GM19193 (cell line): ENCODE data around the gene CTNNA2.

Experiments used
- POLR2A ChIP-seq: IDR thresholded peaks from 4 replicates; pipeline ENCODE4 v1.6.1; 2011; ENCODE audit not compliant: insufficient read depth, insufficient read length; ENCODE audit errors: extremely low read depth

Gene CTNNA2

DNA sequence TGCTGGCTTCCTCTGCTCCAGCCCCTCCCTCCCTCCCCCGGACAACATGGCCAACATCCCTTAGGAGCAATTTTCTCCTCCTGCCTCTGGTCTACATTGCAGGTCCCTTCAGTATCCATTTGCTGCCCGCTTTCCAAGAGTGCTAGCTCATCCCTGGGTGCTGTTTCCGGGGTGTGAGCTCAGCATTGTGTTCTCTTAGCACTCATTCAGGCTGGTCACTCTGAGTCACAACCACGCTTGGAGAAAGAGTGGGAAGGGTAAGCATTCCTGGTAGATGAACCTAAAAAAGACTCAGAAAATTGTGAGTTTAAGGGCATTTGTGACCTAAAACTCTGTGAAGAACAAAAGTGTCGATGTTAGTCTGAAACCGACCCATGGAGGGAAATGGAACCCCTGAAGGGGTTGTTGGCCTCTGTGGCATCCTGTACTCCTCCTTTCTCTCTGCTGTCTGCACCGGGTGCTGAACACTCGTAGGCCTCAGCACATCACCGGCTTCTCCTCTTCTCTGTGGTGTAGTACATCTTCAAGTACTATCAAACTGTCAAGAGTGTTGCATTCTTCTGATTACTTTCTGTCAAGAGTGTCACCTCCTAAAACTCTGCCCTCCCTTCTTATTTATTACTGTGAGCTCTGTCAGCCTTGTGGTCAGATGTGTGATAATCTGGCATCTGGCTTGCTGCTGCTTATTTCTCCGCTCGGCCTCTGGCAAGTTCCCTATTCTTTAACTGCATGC is 73.0 kb downstream of the CTNNA2 start:
- no peak for TF ChIP-seq POLR2A

GRCh38 chr2:79591281-79591680 is 78.4 kb downstream of the CTNNA2 start:
- no peak for TF ChIP-seq POLR2A

- no peak for TF ChIP-seq POLR2A
Measured at GRCh38 chr2:79593237-79593867, 80.5 kb downstream of the CTNNA2 start.

DNA sequence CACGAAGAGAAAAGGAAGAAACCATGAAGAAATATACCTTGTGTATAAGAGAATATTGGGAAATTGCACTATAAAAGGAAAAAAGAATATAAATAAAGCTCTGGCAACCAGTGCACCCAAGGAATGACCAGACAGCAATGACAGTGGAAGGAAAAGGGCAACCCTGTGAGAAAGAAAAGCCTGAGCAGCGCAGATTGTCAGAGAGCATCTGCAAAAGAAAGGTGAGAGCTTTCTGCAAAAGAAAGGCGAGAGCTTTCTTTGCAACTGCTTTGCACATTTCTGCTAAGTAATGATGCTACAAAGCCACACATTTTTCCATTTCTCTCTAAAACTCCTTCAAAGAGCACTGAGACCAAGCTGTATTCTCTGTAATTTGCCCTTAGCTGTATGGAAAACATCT is 83.6 kb downstream of the CTNNA2 start:
- no peak for TF ChIP-seq POLR2A

GRCh38 chr2:79604748-79605147 is 91.9 kb downstream of the CTNNA2 start:
- TF ChIP-seq POLR2A, result no peak

- TF ChIP-seq POLR2A, result no peak
Measured at GRCh38 chr2:79611448-79612016, 98.7 kb downstream of the CTNNA2 start.

GRCh38 chr2:79612999-79613398 is 100.1 kb downstream of the CTNNA2 start:
- no peak for TF ChIP-seq POLR2A

- TF ChIP-seq POLR2A, result no peak
Measured at GRCh38 chr2:79619442-79619841, 106.6 kb downstream of the CTNNA2 start.

DNA sequence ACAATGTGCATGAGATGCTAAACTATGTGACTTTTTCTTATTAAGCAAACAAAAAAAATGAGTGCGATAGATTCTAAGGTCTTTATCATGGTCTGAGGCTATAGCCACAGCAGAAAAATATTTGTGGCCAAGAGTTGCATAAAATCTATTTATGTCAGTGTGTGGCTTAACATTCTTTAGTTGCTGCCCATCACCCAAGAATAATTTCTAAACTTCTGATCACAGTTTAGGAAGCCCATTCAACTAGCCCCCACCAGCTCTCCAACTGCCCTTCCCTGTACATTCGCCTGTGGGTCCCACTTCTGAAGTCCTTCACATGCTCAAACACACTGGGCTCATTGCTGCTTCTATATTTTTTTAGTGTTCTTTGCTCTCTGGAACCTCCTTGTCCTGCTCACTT is 107.1 kb downstream of the CTNNA2 start:
- TF ChIP-seq POLR2A, result no peak

DNA sequence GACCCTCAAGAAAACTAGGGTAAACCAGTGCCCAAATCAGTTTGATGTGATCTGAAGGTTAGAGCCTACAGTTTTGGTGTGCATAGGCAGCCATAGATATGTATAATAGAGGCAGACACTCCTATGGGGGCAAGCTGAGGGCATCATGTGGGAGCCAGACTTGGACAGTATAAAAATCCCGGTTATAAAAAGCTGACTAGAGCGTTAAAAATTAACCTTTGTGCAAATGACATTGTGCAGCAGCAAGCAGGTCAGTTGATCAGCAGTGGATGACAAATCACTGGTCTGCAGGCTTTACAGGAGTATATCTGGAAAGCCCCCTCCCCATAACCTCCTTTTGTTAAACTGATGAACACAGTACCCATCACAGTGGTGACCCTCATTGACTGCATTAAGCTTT is 107.8 kb downstream of the CTNNA2 start:
- no peak for TF ChIP-seq POLR2A

DNA sequence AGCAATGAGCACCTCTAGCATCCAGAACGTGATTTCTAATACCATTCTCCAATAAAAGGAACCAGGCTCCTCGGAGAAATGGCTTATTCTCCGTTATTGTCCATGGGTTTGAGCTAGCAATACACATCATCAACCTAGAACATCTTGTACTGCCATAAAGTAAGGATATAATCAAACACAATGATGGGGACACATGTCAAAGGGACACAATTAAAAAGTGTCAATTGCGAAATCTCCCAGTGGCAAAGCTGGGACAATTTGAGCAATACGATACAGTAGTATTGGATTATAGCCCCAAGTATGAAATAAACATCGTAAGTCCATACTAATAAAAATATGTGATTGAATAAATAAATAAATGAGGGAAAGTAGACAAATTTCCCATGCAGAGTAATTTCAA is 108.4 kb downstream of the CTNNA2 start:
- no peak for TF ChIP-seq POLR2A

GRCh38 chr2:79621755-79622154 is 108.9 kb downstream of the CTNNA2 start:
- no peak for TF ChIP-seq POLR2A

GRCh38 chr2:79622508-79622907 is 109.7 kb downstream of the CTNNA2 start:
- TF ChIP-seq POLR2A, result no peak

GRCh38 chr2:79627237-79627636 is 114.4 kb downstream of the CTNNA2 start:
- TF ChIP-seq POLR2A, result no peak

- no peak for TF ChIP-seq POLR2A
Measured at GRCh38 chr2:79630060-79630459, 117.2 kb downstream of the CTNNA2 start.

DNA sequence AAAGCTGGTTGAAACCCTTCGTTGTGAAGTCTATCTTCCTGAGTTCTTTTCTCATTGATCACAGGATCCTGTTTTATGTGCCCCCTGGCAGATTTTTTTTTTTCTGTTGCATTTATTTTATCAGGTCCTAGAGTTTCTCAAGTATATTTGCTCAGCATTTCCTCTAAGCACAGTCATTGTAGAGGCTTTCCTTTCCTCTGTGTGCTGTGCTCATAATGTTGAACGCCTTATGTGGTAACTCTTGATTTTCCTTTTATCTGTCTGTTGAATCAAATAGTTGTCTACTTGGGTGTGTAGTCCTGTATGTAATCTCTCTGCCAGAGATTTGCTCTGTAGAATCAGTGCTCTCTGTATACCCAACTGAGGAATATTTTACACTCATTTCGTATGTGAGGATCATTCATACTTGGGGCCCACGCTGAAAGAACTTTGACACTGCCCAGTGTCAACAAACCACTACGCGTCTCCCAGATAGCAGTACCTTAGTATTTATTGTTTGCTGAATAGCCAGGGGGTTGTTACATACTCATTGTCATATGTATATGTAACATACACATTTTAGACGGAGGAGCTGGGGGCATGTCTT is 118.2 kb downstream of the CTNNA2 start:
- TF ChIP-seq POLR2A, result no peak
